Measurements from ENCODE around the gene GALNTL6.
"Not testable (repeated sequence)": the region's sequence is repeated elsewhere in the genome, so short reads cannot be mapped to it uniquely, and the experiment has no call there.

GALNTL6 gene

DNA sequence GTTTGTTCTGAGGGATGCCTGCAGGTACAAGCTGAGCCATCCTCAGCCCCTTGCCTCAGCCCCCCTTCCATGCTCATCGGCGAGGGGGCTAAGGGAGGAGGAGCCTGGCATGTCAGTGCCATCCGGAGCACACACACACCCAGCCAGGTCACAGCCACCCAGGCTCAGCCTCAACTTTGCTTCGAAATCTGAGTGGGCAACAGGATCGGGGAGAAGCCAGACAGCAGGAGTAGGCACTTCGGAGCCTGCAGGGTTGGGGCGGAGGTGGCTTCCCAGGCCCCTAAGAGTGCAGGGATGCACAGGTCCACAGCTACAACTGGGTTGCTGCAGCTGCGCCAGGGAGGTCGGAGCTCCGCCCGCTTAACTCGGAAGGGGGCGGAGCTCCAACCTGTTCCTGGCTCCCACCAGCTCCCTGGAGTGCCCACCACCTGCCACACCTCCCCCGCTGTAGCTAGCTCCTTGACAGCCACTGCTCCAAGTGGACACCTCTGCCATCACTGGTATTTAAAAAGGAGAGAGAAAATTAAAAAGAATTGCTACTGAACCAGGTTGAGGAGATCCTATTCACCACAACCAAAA lies 1162.5 kb downstream of the GALNTL6 start:
- DNase-seq (ENCODE audit: low read depth in 2 of 2, low spot score in 1 of 2), result no peak

DNA sequence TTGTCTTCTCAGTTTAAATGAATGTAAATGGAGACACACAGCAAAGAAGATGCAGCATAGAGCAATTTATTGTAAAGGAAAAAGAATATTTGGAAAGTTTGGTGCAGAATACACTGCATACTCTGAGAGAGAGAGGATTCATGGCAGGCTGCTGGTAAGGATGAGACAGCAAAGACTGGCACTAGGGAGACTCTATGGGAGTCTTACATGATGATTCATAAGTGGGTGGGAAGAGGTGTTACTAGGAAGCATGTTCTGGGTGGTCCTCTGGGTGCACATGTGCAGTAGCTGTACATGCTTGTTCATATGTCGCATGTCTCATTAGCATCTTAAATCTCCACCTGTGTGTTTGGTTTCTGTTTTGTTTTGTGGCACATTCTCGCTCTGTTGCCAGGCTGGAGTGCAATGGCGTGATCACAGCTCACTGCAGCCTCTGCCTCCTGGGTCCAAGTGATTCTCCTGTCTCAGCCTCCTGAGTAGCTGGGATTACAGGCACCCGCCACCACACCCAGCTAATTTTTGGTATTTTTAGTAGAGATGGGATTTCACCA lies 1164.4 kb downstream of the GALNTL6 start:
- DNase-seq (ENCODE audit: low read depth in 2 of 2, low spot score in 1 of 2), result not testable (repeated sequence)

DNA sequence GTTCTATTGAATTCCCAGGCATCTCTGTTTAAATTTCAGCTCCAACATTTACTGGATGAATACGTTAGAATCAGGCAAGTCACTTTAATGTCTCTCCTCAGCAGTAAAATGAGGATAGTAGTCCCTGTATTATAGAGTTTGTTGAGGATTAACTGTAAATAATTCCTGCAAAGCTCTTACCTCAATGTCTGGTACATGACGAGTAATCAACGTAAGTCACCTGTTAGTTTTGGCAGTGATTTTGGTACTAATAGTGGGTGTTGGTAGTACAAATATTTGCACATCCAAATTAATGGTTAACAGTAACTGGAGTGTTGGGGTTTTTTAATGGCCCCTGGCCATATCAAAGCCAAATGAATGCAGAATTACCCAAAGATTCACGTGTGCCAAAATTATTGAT lies 1165.6 kb downstream of the GALNTL6 start:
- no peak for DNase-seq (ENCODE audit: low read depth in 2 of 2, low spot score in 1 of 2)

DNA sequence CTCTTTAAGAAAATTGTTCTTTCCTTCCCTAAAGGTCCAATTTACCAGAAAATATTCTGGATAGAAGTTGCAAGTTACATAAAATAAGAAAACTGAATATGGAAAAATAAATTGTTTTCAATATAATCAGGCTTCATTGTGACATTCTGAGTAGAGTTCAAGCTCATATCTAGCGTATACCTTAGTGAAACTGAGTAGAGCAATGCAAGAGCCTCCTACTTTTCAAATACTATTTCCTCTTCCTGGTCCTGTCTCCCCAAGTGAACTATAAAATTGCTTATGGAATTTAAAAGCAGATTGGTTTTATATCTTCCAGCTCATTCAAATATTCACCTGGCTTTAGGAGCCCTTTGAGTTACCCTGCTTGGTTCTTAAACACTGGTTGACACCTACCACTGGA lies 1166.1 kb downstream of the GALNTL6 start:
- no peak for DNase-seq (ENCODE audit: low read depth in 2 of 2, low spot score in 1 of 2)

DNA sequence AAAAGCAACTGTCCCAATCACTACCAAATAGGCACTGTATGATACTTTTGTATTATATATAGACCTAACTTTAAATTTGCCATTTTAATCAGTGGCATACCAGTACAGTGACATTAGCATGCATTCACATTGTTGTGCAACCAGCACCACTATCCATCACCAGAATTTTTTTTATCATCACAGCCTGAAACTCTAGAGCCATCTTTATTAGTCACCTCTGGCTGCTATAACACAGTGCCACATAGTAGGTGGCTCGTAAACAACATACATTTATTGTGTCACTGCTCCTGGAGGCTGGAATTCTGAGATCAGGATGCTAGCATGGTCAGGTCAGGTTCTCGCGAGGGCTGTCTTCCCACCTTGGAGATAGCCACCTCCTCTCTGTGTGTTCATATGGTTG lies 1167.0 kb downstream of the GALNTL6 start:
- DNase-seq (ENCODE audit: low read depth in 2 of 2, low spot score in 1 of 2), result no peak

DNA sequence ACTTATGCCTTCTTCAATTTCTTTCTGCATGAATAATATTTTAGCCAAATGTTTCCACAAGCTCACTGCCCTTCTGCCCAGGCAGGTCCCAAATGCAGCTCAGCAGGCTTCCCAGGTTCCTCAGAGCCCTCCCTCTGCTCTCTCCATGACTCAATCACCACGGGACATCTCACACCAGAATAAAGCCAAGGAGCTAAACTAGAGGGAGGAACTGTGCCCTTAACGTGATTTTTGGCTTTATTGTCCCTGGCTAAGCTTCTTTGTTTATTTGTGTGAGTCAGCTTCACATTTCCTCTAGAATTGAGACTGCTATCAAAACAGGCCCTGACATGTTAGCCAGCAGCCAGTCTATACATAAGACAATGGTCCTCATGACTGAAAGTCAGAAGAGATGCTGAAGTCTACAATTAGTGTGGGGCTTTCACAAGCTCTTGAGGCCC lies 1169.0 kb downstream of the GALNTL6 start:
- no peak for DNase-seq (ENCODE audit: low read depth in 2 of 2, low spot score in 1 of 2)

DNA sequence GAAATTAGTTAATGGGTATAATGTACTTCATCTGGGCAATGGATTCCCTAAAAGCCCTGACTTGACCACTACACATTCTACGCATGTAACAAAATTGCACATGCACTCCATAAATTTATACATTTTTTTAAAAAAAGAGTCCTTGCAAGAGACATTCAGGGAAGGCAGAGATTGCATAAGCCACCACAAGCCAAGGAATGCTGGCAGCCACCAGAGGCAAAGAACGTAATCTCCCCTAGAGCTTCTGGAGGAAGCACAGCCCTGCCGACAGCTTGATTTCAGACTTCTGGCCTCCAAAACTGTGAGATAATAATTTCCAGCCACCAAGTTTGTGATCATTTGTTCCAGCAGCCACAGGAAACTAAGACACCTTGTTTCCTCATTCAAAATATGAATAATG lies 1169.8 kb downstream of the GALNTL6 start:
- no peak for DNase-seq (ENCODE audit: low read depth in 2 of 2, low spot score in 1 of 2)

DNA sequence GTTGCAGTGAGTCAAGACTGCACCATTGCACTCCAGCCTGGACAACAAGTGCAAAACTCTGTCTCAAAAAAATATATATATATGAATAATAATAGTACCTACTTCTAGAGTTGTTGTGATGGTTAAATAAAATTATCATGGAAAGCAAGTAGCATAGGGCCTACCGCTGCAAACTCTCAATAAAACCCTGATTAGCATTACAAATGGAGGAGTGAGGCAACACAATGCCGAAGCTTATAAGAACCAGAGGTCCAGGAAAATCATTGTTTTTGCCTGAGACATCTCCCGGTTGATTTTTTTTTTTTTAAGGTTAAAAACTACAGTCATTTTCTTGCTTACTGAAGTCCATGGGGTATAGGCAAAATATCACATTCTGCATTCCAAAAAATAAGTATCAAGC lies 1170.4 kb downstream of the GALNTL6 start:
- no peak for DNase-seq (ENCODE audit: low read depth in 2 of 2, low spot score in 1 of 2)

DNA sequence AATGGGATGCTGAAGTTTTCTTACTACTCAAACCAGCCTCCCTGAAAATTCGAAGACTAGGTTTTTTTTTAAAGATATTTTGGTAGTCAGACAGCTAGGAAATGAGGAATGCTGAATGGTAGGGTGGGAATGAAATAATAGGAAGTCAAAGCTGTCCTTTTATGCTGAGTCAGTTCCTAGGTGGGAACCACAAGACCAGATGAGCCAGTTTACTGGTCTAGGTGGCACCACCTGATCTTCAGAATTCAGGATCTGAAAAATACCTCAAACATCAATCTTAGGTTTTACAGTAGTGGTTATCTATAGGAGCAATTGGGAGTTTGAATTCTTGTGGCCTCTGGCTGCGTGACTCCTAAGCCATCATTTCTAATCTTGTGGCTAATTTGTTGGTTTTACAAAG lies 1172.3 kb downstream of the GALNTL6 start:
- no peak for DNase-seq (ENCODE audit: low read depth in 2 of 2, low spot score in 1 of 2)

DNA sequence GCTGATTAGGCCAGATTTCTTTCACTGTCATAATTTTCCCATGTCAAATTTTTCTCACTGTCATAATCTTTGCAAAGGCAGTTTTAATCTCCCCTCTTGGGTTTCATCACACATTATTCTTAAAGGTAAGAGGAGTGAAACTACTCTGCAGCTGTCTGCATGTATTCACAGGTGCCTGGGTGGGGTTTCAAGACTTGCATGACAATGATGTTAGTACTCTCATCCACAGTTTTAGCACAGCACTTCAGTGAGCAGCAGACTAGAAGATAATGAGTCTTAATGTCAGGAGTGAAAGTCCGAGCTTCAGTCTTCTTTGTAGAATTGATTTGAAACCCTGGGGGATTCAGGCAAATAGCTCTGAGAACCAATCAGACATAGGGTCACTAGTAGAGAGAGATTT lies 1172.9 kb downstream of the GALNTL6 start:
- DNase-seq (ENCODE audit: low read depth in 2 of 2, low spot score in 1 of 2), result no peak

DNA sequence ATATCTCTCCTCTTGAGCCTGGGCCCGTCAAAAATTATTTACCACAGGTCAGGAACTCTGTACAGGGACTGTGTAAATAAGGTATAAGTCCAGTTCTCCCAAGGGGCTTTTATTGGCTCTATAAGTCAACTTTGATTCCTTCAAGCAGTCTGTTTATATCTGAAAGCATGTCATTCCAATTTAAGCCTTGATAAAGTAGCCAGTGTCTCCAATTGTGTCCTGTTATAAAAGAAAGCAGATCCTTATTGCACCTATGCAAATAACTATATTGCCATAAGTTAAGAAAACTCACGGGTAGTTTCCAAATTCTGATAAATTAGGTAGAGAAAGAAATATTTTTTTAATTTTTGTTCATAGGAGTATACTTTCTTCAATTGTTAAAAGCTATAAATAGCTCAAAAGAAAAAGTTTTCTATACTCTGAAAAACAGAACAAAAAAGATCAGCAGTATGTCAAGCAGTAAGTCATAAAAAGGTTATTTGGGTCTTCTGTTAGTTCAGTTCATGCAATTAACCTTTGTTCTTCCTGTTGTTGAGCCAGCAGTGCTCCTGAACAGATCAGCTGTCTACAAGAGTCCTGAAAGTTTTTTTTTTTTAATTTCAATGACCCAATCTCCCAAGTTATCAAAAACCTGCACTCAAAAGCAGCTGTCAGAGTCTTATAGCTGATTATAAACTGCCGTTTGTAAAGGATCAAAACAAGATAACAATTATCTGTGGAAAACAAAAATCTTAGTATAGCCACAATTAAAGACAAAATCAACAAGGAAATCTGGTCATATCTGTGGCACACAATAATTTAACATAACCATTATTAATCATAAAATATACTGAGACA lies 1177.0 kb downstream of the GALNTL6 start:
- no peak for DNase-seq (ENCODE audit: low read depth in 2 of 2, low spot score in 1 of 2)

DNA sequence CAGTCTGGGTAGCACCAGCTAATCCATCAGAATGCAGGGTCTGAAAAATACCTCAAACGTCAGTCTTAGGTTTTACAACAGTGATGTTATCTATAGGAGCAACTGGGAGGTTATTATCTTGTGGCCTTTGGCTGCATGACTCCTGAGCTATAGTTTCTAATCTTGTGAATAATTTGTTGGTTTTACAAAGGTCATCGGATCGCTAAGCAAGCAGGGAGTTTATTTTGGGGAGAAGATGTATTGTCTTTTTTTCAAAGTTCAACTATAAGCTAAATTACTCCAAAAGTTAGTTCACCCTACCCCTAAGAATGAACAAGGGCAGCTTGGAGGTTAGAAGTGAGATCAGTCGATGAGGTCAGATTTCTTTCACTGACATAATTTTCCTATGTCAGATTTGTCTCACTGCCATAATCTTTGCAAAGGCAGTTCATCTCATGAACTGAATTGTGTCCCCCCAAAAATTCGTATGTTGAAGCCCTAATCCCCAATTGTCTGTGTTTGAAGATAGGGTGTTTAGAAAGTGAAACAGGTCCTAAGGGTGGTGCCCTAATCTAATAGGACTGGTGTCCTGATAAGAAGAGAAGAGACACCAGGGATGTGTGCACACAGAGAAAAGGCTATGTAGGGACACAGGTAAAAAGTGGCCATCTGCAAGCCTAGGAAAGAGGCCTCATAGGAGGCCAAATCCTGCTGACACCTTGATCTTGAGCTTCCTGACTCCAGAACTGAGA lies 1179.6 kb downstream of the GALNTL6 start:
- no peak for DNase-seq (ENCODE audit: low read depth in 2 of 2, low spot score in 1 of 2)

DNA sequence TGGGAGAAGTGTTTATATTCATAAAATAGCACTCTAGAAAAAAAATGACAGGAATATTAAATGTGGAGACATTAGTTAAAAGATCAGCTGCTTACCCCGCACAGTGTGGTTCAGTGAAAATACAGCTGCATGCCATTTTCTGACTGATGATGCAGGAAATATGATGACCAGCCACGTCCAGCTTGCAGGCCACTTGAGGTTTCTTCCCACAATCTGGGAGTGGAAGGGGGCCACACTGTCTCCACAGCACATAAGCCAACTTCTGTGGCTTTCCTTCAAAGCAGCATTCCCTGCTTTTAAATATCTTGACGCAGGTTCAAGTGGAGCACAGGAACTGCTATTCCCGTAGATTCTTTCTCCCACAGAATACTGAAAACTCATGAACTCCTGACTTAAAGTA lies 1182.0 kb downstream of the GALNTL6 start:
- no peak for DNase-seq (ENCODE audit: low read depth in 2 of 2, low spot score in 1 of 2)

DNA sequence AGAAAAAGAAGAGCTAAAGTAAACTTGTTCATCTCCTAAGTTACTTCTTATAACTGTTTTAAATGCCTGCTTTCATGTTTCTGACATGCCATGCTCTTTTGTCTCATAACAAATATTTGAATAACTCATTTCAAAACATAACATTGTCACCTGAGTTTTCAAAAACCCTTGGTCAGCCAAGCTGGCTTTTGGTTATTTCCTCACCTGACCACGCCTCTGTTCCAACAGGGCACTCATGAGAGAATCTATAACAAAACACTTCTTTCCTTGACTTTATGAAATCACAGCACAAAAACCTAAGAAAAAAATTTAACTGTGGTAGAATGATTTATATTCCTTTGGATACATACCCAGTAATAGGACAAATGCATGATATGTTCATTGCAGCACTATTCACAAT lies 1182.5 kb downstream of the GALNTL6 start:
- no peak for DNase-seq (ENCODE audit: low read depth in 2 of 2, low spot score in 1 of 2)

DNA sequence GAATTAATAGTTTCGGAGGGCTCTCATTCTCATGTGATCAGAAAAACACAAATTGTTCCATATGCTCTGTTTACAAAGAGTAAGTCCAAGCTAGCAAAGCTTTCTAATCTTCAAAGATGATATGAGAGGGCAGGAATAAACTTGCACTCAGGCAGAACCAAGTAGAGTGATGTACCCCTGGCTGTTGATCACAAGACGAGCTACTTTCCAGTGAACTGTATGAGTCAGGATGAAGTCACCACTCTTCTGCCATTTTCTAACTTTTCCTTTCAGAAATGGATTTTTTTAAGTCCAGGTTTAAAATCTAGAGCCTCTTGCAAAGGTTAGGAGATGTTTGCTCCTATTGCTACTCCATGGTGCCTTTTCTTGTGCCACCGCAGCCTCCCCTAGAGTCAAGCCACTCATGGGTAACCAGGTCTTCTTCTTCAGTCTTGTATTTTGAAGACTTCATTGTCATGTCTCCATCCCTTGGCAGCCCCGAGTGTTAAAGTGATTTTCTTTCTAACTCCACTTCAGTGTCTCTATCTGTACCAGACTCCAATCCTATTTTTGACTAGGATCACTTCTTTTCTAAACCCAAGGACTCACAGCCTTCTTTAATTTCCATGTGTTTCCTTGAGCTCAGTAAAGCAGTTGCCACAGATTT lies 1183.5 kb downstream of the GALNTL6 start:
- no peak for DNase-seq (ENCODE audit: low read depth in 2 of 2, low spot score in 1 of 2)

DNA sequence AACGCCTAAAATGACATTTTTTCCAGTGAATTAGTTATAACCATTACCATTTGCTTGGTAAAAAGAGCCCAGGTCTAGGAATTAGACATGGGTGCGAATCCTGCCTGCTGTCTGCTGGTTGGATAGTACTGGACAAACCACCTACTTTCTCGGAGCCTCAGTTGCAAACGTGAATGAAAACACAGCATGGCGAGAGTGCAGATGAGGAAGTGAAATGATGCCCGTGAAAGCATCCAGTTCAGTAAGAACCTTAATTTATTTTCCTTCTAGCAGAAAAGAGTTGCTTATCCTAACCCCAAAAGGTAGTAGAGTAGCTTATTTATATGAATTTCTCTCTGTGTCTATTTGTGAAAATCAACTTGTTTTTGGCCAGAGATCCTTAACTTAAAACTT lies 1184.0 kb downstream of the GALNTL6 start:
- no peak for DNase-seq (ENCODE audit: low read depth in 2 of 2, low spot score in 1 of 2)

DNA sequence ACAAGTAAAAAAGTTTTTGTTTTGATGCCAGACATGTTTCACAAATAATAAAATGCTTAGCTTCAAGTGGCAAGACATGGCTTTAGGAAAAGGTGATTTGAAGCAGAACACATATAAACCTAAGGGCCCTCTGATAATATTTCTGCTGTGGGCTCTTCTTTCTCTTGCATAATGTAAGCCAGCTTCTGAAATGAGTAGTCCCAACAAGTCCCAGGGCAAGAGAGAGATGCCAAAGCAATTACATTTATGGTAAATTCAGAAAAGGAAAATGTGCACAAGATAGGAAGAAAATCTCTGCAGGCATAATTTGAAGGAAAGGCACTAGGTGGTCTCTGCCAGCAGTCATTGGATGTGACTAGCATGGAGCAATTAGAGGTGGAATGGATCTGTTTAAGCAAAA lies 1184.7 kb downstream of the GALNTL6 start:
- DNase-seq (ENCODE audit: low read depth in 2 of 2, low spot score in 1 of 2), result no peak

DNA sequence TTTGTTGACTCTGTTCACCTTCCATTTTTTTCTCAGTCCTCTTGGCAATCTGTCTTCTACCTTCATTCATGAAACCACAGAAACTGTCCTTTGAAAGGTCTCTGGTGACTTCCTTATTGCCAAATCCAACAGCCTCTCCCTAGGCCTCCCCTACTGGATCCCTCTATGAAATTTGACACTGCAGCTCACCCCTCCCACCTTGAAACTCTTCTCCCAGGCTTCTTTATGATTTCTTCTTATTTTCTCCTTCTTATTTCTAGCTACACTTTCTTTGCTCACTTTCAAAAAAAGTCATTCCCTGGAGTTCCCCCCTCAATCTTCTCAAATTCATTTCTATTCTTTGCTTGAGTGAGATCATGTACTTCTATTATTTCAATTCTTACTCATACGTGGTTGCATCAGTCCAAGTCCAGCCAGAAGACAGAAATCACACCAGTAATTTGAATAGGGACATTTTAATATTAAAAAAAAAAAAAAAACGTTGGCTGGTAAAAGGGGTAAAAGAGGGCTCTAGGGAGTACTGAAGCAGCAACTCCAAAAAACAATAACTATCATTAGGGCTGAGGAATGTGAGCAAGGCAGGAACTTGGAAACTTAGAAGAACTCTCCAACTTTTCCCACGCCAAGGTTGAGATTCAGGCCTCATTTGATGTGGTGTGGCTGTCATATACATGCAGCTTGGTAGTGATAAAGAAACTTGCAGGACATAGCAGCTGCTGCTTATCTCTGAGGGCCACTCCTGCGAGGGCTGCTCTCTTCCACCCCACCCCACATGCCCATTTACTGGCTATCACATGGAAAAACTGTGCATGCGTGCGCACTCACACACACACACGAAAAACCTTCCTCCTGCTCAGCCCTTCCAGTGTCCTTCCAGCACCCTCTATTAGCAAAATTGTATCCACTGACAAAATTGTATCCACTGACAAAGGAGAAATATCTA lies 1185.6 kb downstream of the GALNTL6 start:
- DNase-seq (ENCODE audit: low read depth in 2 of 2, low spot score in 1 of 2), result no peak

DNA sequence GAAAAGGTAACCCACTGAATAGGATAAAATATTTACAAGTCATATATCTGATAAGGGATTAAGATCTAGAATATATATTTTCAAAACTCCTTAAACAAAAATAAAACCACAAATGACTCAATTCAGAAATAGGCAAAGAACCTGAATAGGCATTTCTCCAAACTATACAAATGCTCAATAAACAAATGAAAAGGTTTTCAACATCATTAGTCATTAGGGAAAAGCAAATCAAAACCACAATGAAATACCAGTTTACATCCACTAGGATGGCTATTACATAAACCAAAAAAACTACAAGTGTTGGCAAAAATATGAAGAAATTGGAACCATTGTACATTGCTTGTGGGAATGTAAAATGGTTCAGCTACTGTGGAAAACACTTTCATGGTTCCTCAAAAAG lies 1188.4 kb downstream of the GALNTL6 start:
- no peak for DNase-seq (ENCODE audit: low read depth in 2 of 2, low spot score in 1 of 2)

DNA sequence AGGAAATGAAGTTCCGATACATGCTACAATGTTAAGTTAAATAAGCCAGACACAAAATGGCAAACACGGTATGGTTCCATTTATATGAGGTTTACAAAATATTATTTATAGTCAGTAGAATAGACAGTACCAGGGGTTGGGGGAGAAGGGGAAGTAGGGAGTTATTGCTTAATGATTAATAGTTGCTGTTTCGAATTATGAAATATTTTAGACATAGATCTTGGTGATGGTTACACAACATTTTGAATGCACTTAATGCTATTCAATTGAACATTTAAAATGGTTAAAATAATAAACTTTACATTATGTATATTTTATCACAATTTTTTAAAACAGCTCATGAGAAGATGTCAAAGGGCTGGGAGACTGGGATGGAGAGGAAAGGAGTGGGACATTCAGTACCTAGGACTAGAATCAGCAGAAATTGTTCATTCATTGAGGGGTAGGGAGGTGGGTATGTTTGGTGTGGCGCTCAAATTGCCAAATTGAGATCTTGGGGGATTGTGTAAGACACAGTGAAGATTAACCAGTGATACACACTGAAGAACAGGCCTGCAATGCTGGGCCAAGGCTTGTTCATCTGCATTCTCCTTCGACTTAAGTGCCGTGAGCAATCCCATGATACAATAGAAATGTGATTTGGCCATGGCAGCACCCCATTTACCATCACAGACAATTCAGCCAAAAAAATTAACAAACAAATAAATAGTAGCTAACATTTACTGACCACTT lies 1189.8 kb downstream of the GALNTL6 start:
- DNase-seq (ENCODE audit: low read depth in 2 of 2, low spot score in 1 of 2), result no peak
